ENCODE results near the gene LRP2BP. TPM values are rescaled to one million over a fixed set of nuclear protein-coding genes. Genes with fewer than 3 reads are reported as not detected.

The LRP2BP gene
- total and polyA plus RNA-seq, 2 of the 13 experiments (the other 11 are each of a cell fraction or from before 2014, with no cell fraction given): 0.22 to 0.29 TPM

DNA sequence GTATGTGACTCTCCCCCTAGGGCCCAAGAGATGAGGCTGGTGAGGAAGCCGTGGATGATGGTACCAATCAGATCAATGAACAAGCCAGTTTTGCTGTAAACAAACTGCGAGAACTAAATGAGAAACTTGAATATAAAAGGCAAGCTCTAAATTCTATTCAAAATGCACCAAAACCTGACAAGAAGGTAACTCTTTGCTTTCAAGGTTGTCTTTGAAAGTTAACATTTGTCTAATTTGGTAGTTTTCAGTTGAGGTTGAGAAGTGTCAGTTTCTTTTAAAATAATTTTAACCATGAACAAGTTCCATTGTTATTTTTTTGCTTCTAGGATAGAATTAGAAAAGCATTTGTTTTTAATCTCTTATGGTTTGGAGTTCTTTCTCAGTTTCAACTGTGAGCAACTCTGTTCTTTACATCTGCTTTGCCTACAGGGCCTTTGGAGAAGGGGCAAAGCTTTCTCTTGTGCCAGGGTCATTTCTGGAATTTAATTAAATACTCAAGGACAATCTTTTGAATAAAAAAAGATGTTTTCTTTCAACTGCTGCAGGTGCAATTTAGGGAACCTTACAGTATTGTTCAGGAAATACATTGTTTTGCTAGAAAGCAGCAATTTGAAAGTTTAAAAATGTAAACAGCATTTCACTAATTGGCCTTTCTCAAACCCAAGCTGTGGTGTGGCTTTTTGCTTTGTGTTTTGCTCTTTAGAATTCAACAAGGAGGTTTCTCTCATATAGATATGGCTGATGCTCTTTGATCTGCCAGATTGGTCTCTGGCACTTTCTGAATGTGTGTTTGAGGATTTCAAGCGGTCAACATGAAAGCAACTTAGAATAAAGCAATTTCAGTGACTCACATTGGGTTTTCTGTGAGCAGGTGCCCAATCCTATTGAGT, 62.9 kb downstream of the LRP2BP start (continued):
- 0 out of 2 replicates have a peak, but pooled peaks have one; percentile 75 for TF ChIP-seq RCOR2 (CRISPR knock-in tag; IDR thresholded peaks at IDR 0.05)
- no peak for TF ChIP-seq ZNF235 (CRISPR knock-in tag; IDR thresholded peaks at IDR 0.05; ENCODE audit: borderline replicate concordance)
- TF ChIP-seq, protein P1, sequence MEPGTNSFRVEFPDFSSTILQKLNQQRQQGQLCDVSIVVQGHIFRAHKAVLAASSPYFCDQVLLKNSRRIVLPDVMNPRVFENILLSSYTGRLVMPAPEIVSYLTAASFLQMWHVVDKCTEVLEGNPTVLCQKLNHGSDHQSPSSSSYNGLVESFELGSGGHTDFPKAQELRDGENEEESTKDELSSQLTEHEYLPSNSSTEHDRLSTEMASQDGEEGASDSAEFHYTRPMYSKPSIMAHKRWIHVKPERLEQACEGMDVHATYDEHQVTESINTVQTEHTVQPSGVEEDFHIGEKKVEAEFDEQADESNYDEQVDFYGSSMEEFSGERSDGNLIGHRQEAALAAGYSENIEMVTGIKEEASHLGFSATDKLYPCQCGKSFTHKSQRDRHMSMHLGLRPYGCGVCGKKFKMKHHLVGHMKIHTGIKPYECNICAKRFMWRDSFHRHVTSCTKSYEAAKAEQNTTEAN (CRISPR knock-in tag; conservative IDR thresholded peaks at IDR 0.05): no peak
- peak; percentile 66; the same call in 1 of the 2 replicates for TF ChIP-seq FOXA3 (CRISPR knock-in tag; IDR thresholded peaks at IDR 0.05)
- TF ChIP-seq, protein P2, sequence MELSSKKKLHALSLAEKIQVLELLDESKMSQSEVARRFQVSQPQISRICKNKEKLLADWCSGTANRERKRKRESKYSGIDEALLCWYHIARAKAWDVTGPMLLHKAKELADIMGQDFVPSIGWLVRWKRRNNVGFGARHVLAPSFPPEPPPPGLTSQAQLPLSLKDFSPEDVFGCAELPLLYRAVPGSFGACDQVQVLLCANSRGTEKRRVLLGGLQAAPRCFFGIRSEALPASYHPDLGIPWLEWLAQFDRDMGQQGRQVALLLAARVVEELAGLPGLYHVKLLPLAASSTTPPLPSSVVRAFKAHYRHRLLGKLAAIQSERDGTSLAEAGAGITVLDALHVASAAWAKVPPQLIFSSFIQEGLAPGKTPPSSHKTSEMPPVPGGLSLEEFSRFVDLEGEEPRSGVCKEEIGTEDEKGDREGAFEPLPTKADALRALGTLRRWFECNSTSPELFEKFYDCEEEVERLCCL (CRISPR knock-in tag; IDR thresholded peaks at IDR 0.05; ENCODE audit: borderline replicate concordance): no peak
- TF ChIP-seq GFI1 (CRISPR knock-in tag; IDR thresholded peaks at IDR 0.05; ENCODE audit: borderline replicate concordance): peak; percentile 66; the same call in 1 of the 2 replicates
- TF ChIP-seq, protein P3, sequence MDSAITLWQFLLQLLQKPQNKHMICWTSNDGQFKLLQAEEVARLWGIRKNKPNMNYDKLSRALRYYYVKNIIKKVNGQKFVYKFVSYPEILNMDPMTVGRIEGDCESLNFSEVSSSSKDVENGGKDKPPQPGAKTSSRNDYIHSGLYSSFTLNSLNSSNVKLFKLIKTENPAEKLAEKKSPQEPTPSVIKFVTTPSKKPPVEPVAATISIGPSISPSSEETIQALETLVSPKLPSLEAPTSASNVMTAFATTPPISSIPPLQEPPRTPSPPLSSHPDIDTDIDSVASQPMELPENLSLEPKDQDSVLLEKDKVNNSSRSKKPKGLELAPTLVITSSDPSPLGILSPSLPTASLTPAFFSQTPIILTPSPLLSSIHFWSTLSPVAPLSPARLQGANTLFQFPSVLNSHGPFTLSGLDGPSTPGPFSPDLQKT (CRISPR knock-in tag; IDR thresholded peaks at IDR 0.05; ENCODE audit: borderline replicate concordance): no peak
- TF ChIP-seq GATAD2A (CRISPR knock-in tag; IDR thresholded peaks at IDR 0.05): peak; percentile 66
- TF ChIP-seq, protein P4, sequence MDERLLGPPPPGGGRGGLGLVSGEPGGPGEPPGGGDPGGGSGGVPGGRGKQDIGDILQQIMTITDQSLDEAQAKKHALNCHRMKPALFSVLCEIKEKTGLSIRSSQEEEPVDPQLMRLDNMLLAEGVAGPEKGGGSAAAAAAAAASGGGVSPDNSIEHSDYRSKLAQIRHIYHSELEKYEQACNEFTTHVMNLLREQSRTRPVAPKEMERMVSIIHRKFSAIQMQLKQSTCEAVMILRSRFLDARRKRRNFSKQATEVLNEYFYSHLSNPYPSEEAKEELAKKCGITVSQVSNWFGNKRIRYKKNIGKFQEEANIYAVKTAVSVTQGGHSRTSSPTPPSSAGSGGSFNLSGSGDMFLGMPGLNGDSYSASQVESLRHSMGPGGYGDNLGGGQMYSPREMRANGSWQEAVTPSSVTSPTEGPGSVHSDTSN (CRISPR knock-in tag; IDR thresholded peaks at IDR 0.05): no peak
- TF ChIP-seq ETV5 (CRISPR knock-in tag; IDR thresholded peaks at IDR 0.05; ENCODE audit: borderline replicate concordance): no peak
- peak; percentile 53; the same call in 1 of the 2 replicates for TF ChIP-seq CREM (IDR thresholded peaks at IDR 0.05)
- no peak for TF ChIP-seq CREM (CRISPR knock-in tag; IDR thresholded peaks at IDR 0.05)
- no peak for TF ChIP-seq SIX4 (CRISPR knock-in tag; IDR thresholded peaks at IDR 0.05)
- TF ChIP-seq CEBPG (CRISPR knock-in tag; IDR thresholded peaks at IDR 0.05): peak; percentile 45; the same call in 1 of the 2 replicates
- no peak for TF ChIP-seq RFX5 (IDR thresholded peaks at IDR 0.05; ENCODE audit: low read depth, low read length)
- peak; percentile 60; the same call in 1 of the 2 replicates for TF ChIP-seq TBX2 (CRISPR knock-in tag; IDR thresholded peaks at IDR 0.05; ENCODE audit: borderline replicate concordance)
- TF ChIP-seq FOSL2 (CRISPR knock-in tag; IDR thresholded peaks at IDR 0.05): peak; percentile 84
- no peak for TF ChIP-seq SRSF1 (optimal IDR thresholded peaks at IDR 0.05; ENCODE audit: low read depth, low read length)
- TF ChIP-seq ZNF225 (CRISPR knock-in tag; IDR thresholded peaks at IDR 0.05): no peak
- TF ChIP-seq, protein P5, sequence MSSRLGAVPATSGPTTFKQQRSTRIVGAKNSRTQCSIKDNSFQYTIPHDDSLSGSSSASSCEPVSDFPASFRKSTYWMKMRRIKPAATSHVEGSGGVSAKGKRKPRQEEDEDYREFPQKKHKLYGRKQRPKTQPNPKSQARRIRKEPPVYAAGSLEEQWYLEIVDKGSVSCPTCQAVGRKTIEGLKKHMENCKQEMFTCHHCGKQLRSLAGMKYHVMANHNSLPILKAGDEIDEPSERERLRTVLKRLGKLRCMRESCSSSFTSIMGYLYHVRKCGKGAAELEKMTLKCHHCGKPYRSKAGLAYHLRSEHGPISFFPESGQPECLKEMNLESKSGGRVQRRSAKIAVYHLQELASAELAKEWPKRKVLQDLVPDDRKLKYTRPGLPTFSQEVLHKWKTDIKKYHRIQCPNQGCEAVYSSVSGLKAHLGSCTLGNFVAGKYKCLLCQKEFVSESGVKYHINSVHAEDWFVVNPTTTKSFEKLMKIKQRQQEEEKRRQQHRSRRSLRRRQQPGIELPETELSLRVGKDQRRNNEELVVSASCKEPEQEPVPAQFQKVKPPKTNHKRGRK (CRISPR knock-in tag; IDR thresholded peaks at IDR 0.05): no peak
- peak; percentile 59; the same call in 1 of the 2 replicates for TF ChIP-seq NCOR1 (IDR thresholded peaks at IDR 0.05; ENCODE audit: borderline replicate concordance, low read length)
- TF ChIP-seq CAMTA2 (CRISPR knock-in tag; IDR thresholded peaks at IDR 0.05; ENCODE audit: borderline replicate concordance): no peak

Data from HepG2 (cell line).